RWPE1 (cell line): Measurements from ENCODE around the gene ZDHHC20.

Experiments
- CTCF ChIA-PET: fragments of 350-600 bp; sonication (Branson Sonifier 250); formaldehyde crosslinking; extraction: SDS; loops from one replicate; lab custom pipeline; 2021; lab: Yijun Ruan, JAX
- POLR2A ChIA-PET: fragments of 400-600 bp; formaldehyde crosslinking; extraction: SDS; loops from one replicate; lab custom pipeline; 2020; ENCODE audit warnings: antibody characterized with exemption; ENCODE audit not compliant: low non-redundant PET; lab: Yijun Ruan, JAX
- DNase-seq: peaks from one replicate; pipeline ENCODE4 v3.0.0; 2012; ENCODE audit warnings: low spot score
- H3K27ac ChIP-seq: fragments of 450-650 bp; 2 replicates; pipeline ENCODE4 v1.5.1; 2017
- TF ChIP-seq, protein P1 (sequence below): fragments of 450-650 bp; conservative IDR thresholded peaks from 2 replicates; pipeline ENCODE4 v1.5.1; 2017; ENCODE audit warnings: low read depth, mild to moderate bottlenecking

Gene ZDHHC20

GRCh38 chr13:21338156-21338555 is 120.9 kb downstream of the ZDHHC20 start:
- CTCF ChIA-PET = interaction anchor here (1.4 kb wide), 1 partner anchor 41 kb away, joined by 3 read pairs; no protein-coding TSS in a partner anchor

DNA sequence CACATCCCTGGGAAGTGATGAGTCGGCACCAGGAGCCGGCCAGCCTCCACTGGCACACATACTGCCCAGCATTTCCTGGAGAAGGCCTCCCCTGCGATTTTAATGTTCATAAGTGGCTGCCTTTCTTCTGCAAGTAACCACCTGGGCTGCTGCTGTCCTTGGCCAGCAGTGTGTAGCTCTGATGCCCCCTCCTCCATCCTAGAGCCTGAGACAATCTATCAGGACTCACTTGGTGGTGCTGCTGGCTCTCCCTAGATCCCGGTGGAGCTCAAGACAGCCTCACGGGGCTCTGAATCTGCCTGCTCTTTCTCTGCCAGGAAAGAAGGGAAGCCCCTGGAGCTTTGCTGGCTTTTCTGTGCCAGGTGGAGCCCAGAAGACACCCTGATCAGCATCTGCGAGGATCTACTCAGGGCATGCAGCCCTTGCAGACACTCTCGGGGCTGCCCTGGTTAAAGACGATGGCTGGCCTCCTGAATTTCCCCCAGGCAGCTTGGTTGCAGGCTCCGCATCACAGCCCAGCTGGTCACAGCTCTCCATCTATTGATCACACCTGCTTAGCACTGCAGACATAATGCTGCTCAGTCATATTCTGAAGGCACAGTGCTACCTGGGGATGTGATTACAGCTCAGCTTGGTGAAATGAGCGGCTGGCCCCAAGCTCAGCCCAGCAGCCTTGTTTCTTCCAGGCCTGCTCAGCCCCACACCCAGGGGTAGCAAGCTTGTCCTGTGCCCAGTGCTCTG is 122.3 kb downstream of the ZDHHC20 start:
- no peak overlapping the region for H3K27ac ChIP-seq
- ChIA-PET CTCF (no interaction called here), POLR2A (no interaction called here)
- no peak for DNase-seq
- TF ChIP-seq, protein P1, sequence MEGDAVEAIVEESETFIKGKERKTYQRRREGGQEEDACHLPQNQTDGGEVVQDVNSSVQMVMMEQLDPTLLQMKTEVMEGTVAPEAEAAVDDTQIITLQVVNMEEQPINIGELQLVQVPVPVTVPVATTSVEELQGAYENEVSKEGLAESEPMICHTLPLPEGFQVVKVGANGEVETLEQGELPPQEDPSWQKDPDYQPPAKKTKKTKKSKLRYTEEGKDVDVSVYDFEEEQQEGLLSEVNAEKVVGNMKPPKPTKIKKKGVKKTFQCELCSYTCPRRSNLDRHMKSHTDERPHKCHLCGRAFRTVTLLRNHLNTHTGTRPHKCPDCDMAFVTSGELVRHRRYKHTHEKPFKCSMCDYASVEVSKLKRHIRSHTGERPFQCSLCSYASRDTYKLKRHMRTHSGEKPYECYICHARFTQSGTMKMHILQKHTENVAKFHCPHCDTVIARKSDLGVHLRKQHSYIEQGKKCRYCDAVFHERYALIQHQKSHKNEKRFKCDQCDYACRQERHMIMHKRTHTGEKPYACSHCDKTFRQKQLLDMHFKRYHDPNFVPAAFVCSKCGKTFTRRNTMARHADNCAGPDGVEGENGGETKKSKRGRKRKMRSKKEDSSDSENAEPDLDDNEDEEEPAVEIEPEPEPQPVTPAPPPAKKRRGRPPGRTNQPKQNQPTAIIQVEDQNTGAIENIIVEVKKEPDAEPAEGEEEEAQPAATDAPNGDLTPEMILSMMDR = no peak

More at GRCh38 chr13:21338156-21338555, 120.9 kb downstream of the ZDHHC20 start:
- TF ChIP-seq, protein P1 = no peak
- no peak overlapping the region for H3K27ac ChIP-seq
- POLR2A ChIA-PET = no interaction called here
- no peak for DNase-seq

DNA sequence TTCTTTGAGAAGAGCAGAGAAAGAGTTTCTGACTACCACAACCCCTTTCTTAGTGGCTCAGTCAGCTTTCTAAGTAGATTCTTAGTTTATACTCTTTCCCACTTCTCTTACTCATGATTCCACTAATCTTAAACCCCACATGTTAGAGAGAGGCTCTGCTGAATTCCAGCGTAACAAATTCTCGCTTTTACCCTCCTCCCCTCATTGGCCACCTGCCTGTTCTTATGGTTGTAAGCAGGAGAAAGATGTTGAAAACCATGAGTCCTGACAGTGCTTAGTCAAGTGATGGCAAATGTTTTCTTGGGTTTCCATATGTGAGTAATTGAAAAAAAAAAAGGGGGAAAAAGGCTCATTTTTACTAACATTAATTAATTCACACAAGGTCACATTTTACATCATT is 125.9 kb downstream of the ZDHHC20 start:
- ChIA-PET CTCF (no interaction called here), POLR2A (no interaction called here)
- no peak overlapping the region for H3K27ac ChIP-seq
- TF ChIP-seq, protein P1 = no peak
- DNase-seq = no peak

DNA sequence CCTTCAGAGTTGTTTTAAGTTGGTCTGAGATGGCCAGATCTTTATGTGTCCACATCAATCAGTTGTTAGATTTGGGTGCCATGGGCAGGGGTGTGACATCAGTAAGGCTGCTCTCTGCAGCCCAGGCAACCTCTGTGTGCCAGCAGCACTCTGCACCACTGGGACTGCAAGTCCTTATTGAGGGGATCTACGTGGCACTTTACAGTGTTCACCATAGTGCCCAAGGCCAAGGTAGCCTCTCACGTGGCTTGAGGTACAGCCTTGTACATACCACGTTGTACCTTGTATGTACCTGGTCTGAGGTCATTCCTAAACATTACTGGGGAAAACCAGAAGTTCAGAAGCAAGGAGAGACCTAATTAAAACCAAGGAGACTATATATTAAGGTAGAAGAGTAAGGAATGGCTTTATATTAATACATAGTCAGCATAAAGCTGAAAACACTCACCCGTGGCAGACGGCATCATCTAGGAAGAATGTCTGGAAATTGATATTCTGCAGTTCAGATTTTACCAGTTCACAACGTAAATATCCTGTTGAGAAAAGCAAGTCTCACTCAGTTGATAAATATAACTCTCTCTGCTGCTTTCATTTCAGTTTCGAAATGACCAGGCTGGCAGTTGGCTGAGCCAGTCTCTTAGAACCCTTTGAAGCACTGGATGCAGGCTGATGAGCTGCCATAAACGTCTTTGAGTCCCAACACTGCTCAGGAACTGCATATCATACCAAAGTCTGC is 128.8 kb downstream of the ZDHHC20 start:
- no peak for DNase-seq
- ChIA-PET CTCF (interaction anchor here (0.5 kb wide), 1 partner anchor 12 kb away, joined by 4 read pairs; no protein-coding TSS in a partner anchor), POLR2A (no interaction called here)
- TF ChIP-seq, protein P1 = no peak
- H3K27ac ChIP-seq = no peak overlapping the region

- H3K27ac ChIP-seq = no peak overlapping the region
- TF ChIP-seq, protein P1 = no peak
- CTCF ChIA-PET = interaction anchor here (0.6 kb wide), 1 partner anchor 397 kb away, joined by 3 read pairs; no protein-coding TSS in a partner anchor
- POLR2A ChIA-PET = no interaction called here
- DNase-seq = no peak
Measured at GRCh38 chr13:21328836-21329477, 130.1 kb downstream of the ZDHHC20 start.

DNA sequence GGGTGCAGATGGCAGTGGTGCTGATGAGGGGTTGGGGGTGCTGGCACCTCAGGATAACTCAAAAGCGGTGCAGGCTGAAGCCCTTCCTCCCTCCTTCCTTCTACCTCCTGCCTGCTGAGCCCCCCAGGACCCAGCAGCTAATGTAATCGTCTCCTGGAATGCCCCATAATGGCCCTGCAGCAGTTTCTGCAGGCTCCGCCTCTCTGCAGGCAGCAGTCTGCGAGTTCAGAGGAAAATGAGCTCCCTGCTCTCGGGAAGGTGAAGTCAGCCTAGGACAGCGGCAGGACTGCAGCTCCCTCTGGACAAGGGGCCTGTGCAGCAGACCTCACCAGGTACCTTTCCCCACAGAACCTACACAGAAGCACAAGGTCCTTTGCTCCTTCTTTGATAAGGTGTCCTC is 130.9 kb downstream of the ZDHHC20 start:
- POLR2A ChIA-PET = no interaction called here
- TF ChIP-seq, protein P1 = no peak
- DNase-seq = no peak
- H3K27ac ChIP-seq = no peak overlapping the region
- CTCF ChIA-PET = interaction anchor here (0.6 kb wide), 1 partner anchor 396 kb away, joined by 3 read pairs; no protein-coding TSS in a partner anchor
